ENCODE measurements around the gene TRIM46.

DNA sequence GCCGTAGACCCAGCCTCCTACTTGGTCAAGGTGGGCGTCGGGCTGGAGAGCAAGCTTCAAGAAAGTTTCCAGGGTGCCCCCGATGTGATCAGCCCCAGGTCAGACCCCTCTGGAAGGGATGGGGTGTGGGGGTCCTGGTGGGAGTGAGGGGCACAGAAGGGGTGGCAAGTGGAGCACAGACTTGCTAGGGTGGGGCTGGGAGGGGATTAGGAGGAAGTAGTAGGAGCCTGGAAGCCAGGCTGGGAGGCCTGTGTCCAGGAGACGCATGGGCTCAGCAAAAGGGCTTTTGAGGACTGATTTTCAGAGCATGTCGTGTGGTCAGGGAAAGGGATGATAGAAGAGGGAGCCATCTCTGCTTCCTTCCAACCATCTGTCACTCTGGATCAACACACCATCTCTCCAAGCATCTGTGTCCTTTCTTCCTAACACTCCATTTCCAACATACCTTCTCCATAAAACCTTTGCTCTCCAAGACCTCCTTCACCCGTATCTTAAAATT is 8.5 kb downstream of the TRIM46 start:
- TF ChIP-seq, protein P1, sequence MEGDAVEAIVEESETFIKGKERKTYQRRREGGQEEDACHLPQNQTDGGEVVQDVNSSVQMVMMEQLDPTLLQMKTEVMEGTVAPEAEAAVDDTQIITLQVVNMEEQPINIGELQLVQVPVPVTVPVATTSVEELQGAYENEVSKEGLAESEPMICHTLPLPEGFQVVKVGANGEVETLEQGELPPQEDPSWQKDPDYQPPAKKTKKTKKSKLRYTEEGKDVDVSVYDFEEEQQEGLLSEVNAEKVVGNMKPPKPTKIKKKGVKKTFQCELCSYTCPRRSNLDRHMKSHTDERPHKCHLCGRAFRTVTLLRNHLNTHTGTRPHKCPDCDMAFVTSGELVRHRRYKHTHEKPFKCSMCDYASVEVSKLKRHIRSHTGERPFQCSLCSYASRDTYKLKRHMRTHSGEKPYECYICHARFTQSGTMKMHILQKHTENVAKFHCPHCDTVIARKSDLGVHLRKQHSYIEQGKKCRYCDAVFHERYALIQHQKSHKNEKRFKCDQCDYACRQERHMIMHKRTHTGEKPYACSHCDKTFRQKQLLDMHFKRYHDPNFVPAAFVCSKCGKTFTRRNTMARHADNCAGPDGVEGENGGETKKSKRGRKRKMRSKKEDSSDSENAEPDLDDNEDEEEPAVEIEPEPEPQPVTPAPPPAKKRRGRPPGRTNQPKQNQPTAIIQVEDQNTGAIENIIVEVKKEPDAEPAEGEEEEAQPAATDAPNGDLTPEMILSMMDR (conservative IDR thresholded peaks at IDR 0.05) = no peak
- no peak for TF ChIP-seq EZH2 (IDR thresholded peaks at IDR 0.05; ENCODE audit: low read depth)
